ENCODE data around the gene PRG3.

PRG3 gene, protein sequence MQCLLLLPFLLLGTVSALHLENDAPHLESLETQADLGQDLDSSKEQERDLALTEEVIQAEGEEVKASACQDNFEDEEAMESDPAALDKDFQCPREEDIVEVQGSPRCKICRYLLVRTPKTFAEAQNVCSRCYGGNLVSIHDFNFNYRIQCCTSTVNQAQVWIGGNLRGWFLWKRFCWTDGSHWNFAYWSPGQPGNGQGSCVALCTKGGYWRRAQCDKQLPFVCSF

DNA sequence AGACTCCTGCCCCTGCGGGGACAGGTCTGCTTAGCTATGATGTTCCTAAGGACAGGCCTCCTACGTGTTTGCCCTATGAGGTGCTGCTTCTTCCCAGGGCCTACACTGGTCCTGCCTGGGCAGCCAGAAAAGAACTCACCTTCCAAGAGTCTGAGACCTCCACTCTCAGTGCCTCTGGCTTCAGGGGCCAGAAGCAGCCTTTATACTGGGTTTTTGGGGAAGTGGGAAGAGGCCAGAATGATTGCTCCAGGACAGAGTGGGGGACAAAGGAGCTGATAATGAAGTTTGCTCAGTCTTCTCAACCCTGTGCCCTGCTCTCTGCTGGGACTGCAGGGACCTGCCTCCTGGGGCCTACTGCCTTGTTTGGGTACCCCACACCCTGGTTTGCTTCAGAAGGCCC, at the start of gene PRG3:
Gene PRG3 (minus strand): TSS at position 176 of the 400 bp plus-strand sequence. CDS start 442 bp downstream, outside the sequence.
- no peak for DNase-seq

DNA sequence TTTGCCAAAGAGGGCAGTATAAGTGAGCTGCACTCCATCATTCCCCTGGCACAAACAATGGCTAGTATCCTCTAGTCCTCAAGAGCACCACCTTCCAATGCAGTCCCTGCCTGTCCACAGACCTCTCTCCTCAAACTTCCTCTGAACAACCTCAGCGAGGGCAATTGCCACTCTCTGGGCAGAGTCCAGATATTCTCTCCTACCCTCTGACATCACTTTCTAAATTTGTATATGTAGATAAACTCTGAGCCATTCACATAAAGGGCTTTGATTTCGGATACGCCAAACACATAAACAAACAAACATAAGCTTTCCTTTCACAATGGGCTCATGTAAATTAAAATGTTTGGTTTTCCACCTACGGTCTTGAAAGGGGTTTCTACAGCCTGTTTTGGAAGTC, 49.0 kb upstream of the PRG3 start:
- DNase-seq, result peak; percentile 79

DNA sequence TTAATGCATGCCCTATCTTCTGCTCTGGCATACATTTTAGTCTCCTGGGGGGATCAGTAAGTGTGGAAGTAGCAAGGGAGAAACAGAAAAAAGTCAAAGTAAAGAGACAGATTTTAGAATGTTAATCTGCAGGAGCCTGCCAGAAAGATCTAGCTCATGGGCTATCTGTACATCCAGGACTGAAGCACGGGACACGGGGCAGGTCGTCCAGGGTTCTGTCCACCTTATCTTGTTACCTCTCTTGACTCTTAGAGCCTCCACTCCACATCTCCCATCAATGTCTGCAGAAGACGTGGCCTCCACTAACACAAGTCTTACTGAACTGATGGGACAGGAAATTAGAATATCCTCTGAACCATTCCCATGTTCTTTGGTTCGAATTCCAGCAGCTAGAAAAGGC, 47.7 kb upstream of the PRG3 start:
- no peak for DNase-seq

DNA sequence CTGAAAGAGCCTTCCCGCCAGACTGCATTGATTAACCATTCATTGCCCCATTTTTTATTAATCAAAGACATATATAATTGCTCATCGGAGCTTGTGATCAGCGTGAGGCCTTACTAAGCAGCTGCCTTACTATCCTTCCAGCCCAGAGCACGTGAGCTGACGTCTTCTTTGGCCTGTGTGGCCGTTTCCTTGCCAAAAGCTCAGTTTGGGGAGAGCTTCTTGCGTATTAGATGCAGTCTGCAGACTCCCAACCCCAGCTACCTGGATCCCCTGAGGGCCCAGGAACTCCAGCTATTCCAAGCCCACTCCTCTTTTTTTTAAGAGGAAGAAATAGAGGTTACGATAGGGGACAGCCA, 46.8 kb upstream of the PRG3 start:
- no peak for DNase-seq

DNA sequence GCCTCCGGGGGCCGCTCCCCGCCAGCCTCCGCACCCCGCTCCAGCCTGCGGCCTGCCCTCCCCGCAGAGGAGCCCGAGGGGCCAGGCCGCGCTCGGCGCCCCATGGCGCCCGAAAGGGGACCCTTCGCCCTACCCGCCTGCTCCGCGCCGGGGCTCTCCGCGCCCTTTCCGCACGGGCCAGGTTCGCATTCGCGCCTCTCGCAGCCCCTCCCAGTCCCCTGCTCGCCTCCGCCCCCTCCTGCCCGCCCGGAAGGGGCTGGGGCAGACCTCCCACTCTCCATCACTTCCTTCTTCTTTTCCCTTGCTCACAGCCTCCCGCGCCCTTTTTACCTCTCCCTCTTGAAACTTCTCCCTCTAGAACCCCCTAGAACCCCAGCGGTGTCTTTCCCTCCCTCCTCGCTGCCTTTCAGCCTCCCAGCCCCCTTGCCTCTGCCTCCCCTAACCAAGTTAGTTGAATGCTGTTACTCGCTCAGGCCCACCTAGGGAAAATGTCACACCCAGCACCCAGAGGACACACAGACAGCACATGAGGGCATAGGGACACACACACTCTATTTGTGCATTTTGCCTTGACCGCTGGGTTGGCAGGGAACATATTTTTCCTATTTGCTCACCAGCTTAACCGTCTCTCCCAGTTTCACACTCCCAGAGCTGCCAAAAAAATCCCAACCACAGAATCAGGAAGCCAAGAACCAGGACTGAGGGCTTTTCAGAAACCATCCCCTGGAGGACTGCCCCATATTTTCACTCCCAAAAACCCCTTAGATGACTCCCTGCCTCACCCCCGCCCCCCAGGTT, 46.2 kb upstream of the PRG3 start, which contains the start of gene SLC43A3:
Gene SLC43A3 (minus strand): TSS at position 193 of the 798 bp plus-strand sequence. CDS start 949 bp downstream, outside the sequence.
- DNase-seq, result peak; percentile 15

DNA sequence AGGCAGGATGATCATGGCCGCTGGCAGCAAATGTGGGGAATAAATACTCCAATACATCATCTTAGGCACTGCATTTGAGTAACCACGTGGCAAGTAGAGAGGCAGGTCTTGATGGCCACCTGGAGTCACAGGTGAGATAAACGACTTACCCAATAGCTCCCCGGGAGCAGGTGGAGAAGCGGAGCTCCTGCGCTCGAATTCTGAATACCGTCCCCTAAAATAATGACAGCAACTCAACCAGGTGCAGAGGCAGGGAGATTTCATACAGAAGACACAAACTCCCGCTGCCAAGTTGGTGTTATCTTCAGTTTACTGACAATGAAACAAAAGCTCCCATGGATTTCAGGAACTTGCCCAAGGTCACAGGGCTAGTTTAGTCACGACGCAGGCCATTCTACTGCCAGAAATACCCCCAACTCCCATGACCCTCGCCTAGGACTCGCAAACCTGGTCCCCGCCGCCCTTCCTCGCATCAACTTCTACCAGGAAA, 45.5 kb upstream of the PRG3 start:
- DNase-seq, result no peak

DNA sequence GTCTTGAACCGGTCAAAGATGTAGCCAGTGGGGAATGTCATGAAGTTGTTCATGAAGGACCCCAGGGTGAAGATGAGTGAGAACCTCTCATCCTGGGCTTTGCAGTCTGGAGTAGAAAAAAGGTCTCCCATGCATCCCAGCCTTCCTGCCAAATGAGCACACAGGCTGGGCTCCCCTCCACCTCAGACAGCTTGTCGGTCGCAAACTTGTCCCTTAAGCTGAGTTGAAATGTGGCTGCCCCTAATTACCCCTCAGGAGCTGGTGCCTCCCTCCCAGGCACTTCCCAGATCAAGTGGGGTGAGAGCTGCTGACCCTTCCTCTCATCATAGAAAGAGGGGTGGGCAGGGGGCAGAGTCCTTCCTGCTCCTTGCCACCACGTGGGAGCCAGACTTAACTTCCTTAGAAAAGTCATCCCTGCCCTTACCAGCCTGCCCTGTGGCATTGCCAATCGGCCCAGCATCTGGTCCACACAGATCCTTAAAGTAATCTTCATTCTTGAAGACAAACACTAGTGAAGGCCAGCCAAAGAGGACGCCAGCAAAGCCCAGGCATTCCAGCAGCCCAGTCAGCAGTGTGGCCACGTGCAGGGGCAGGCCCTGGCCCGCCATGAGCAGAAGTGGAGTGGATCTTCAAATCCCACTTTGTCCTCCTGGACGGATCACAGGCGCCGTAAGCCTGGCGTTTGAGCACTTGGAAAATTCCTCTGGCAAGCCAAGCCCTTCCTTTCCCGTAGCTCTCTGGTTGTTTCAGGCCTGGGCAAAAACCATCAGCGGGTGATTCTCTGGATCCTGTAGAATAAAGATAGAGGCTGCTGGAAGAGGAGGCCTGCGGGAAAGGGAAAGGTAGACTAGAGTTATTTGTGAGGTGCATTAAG, 44.9 kb upstream of the PRG3 start:
- no peak for DNase-seq

DNA sequence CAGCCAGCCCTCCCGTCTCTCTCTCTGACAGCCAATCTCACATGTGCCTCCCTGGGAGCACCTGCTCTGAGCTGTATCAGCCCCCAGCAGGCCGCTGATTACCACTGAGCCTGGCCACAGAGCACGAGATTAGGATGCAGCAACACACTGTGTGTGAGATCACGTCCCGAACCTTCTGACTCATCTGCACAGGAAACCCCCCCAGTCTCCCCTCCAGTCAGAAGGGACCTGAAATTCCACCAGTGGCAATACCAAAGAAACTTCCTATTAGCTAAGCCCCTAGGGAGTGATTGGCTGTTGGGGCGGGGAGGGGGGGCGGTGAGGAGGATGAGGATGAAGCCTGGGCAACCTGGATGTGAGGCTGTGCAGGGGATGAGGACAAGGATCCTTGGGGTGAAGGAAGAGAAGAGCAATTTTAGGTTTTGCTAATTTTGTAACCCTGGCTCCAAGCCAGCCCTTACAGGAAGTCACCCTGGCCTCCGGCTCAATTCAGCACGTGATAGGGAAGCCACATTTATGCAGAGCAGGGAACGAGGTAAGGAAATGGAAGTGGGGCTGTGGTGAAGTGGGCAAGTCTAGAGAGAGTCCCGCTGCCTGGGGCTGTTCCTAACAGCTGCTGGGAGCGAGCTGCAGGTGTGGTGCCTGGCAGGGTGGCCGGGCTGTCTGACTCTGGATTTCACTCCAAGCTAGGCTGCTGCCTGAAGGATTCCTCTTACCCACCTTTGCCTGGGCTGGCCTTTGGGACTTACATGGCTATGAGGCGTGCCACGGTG, 44.0 kb upstream of the PRG3 start:
- no peak for DNase-seq

DNA sequence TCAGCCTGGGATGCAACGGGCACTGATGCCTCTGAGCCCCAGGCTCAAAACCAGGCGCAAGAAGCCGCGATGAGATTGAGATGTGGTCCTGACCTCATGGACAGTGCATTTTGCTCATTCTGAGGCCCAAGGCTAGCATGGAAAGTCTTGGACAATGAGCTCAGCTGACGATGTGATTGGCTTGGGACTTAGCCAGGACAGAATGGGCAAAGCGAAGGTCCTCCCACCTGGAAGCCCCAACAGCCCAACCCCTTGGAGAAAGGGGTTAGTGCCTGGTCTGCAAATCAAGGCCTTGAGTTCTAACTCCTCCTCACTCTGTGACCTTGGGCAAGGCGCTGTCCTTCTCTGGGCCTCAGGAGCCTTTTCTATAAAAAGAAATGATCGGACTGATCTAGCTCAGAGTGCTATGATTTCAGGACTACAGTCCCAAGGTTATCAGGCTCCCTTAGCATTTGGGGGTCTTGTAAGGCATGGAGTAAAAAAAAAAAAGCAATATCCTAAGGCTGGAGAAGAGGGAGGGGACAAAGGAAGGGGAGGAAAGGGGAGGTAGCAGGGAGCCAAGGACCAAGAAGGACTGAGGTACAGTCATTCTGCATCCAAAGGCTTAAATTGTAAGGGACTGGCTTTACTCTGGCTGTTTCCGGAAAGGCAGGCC, 43.3 kb upstream of the PRG3 start:
- DNase-seq, result no peak

DNA sequence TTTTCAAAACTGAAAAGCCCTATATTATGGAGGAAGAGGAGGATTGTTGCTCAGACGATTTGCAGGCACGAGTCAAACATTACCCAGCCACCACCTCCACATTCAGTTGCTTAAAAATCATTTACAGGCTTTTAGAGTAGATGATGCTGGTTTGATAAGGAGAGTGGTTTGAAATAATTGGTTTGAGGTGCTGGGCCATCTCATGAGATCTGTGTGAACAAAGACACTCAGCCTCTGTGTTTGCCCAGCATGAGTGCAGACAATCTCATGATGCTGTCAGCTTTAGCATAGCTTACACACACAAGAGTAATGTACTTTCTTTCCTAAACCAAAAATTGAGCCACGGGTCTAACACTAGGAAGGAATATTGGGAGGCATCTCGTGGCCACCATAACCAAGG, 41.7 kb upstream of the PRG3 start:
- no peak for DNase-seq

DNA sequence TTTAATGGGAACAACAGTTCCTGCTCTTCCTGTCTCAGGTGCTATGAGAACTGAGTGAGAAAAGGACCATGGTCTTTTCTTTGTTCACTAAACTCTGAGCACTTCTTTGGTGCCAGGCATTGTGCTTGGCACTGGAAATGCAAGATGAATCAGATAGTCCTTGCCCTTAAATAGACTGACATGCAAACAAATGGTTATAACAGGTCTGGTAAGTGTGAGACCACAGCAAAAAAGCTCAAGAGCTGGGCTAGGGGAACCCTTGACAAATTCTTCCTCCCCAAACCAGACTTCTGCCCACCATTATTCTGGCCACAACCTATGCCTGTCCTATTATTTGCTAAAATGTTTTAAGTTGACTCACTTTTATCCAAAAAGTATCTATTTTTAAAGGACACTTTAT, 40.9 kb upstream of the PRG3 start:
- no peak for DNase-seq

DNA sequence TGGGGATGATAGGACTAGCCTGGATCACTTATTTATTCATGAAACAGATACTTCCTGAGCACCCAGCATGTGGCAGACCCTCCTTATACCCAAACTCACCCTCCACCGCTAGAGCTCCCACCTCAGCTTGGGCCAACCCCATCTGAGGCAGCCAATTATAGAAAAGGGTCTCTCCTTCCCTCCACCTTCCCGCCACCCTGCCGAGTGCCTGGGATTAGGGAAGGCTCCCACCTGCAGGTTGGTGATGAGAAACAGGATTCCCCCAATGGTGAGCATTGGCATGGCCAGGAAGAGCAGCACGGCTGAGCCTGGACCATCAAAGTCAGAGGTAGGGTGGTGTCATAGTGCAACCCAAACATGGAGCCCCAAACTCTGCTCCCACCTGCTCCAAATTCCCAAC, 40.1 kb upstream of the PRG3 start:
- DNase-seq, result no peak

DNA sequence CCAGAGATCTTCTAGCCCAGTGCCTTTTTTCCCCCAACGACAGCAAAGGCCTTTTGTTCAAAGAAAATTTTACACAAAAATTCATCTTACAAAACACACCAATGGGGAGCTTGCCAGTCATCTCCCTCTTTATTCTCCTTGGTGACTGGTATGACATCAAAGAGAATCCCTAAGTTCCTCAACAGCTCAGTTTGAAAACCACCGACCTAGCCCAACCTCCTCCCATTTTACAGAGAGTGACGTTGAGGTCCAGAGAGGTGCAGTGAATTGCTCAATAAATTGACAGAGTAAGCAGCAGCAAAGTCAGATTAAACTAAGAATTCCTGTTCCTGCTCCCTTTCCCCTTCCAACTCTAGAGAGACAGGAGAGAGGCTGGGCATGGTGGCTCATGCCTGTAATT, 38.2 kb upstream of the PRG3 start:
- no peak for DNase-seq

DNA sequence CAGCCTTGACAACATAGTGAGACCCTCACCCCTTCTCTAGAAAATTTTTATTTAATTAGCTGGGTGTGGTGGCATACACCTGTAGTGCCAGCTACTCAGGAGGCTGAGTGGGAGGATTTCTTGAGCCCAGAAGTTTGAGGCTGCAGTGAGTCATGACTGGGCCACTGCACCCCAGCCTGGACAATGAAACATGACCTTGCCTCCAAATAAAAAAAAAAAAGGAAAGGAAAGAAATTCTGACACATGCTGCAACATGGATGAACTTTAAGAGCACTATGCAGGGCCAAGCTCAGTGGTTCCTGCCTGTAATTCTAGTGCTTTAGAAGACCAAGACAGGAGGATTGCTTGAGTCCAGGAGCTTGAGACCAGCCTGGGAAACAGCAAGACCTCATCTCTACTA, 37.2 kb upstream of the PRG3 start:
- no peak for DNase-seq

DNA sequence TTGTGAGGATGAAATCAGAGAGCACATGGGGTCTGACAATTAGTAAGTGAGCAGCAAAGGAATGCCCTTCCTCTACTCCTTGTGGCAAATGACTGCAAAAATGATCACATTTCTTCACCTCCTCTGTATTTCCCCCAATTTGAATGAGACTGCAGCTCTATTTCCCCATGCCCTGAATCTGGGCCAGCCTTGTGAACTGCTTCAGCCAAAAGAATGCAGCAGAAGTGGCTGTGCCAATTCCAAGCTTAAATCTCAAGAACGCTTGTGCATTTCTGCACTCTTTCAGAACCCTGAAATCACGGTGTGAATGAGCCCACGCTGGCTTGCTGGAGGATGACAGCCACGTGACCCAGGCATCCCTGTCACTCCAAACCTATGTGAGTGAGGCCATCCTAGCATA, 36.1 kb upstream of the PRG3 start:
- DNase-seq, result no peak

DNA sequence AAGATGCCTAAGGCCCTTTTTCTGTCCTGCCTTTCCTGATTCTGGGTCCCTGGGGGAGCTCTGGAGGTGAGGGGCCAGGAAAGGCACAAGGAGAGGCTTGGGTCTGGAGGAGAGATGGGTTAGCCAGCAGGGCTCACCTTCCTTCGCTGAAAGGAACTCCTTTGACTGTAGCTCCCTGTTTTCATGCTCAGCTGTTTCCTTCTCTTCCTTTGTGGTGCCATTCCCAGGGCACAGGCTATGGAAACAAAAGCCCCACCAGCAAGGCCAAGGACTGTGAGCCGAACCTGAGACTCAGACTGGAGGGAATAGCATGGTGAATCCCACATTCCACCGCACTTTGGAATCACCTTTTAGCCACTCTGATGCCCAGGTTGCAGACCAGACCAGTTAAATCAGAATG, 35.5 kb upstream of the PRG3 start:
- DNase-seq, result no peak

DNA sequence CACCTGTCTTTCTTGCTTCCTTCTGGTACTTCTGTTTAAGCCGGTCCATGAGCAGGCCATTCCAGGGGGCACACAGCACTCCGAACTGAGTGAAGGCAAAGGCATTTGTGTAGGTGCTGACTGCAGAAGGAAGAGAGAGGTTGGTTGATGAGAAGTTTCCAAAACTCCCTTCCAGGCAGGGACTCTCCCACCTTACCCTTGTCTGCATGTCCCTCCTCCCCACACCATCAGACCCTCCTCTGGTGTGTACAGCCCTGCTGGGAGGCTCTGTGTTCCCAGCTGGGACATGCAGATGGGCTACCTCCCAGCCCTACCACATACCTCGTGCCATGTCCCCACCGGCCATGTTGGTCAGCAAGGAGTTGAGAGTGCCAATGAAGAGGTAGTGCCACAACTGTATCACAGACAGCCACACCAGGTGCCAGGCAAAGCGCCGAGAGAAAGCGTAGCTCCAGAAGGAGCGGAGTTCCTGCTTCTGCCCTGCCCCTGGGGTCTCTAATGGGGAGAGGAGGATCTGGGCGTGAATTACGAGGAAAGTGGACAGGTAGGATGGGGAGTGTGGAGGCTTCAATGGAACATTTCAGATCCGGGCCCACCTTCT, 33.8 kb upstream of the PRG3 start:
- no peak for DNase-seq

DNA sequence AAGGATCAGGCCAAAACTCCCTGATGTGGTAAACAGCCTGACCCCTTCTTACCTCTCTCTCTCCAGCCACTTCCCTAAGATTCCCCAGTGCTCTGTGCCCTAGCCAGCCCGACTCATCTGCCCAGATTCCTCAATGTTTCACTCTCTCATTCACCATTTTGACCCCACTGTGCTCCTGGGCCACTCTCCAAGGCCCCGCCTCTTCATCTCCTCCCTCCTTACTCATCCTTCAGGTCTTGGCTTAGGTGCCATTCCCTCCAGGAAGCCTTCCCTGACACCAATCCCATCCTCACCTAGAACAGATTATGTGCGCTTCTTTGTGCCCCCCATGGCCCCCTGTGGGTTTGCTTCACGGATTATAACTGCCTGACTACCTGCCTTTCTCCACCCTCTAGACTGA, 32.7 kb upstream of the PRG3 start:
- DNase-seq, result no peak

DNA sequence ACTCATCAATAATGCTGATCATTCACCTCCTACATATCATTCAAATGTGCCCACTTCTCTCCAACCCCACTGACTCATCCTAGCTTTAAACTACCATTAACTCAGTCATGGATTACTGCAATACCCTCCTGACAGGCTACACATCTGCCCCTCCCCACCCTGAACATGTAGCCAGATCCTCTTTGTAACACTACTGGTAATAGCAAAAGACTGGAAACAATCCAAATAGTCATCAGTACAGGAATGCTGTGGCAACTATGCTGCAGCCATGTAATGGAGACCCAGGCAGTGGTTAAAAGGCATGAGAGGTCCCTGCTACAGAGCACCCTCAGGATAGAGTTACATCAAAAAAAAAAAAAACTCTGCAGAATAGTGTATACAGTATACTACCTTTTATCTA, 29.3 kb upstream of the PRG3 start:
- DNase-seq, result no peak

DNA sequence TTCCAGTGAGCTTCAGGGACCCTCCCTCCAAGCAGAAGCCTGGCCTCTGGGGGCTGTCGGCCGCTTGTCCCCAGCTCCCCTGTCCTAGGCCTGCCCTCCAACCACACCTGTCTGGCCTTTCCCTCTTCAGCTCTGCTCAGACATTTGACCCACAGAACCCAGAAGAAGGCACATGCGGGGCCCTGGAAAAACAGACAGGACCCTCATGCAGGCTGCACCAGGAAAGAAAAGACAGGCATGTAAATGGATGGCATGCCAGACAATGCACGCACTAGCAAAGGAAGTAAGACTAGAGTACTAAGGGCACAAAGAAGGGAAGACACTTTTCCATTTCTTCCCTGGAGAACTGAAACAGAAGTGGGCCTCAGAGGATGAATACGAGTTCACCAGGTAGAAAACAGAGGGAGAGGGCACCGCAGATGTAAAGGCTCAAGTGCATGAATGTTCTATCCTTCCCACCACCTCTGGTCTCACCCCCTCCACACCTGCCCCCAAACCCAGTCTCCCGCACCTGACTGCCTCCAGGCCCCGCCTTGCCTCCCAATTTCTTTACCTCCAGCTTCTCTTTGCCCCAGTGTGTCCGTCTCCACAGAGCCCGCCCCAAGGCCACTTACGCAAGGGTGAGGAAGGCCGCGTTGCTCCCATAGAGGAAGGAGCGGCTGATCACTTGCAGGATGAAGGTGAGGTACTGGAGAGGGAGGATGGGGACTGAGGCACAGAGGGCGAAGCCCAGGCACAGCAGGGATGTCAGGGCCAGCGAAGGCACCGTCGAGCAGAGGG, 28.6 kb upstream of the PRG3 start:
- DNase-seq, result no peak

DNA sequence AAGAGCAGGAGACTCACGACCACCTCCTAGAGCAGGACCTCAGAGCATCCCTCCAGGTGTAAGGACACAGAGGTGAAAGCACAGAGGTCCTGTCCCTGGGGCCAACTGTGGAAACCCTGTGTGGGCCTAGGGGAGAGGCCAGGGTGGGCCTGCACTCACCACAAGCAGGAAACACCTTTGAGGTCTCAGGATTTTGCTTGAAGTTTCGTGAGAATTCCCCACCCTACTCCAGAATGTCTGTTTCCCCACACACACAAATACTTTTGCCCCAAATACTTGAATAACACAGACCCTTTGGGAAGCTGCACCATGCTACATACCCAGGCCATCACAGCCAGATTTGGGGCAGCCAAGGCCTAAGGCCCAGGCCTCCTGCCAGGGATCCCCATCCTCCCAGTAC, 27.8 kb upstream of the PRG3 start:
- DNase-seq, result no peak

Data from NCI-H2029 treated with DMSO at 0.1 percent for 48 hours (cell line).